ENCODE results near the gene PABPN1L.

Gene PABPN1L

DNA sequence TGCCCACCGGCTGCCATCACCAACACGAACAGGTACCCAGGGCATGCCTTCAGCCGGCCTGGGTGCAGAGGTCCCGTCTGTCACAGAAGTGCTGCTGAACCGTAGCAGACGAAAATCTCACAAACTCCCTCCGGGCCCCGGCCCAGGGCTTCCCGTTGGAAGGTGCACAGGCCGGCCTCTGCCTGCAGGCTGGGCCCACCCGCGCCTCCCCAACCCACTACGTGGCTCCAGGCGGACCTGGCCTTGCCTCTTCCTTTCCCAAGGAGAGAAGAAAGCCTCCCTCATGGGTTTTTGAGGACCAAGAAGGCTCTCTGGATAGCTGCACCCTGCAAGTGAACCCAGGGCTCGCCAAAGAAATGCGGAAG lies 45.5 kb upstream of the PABPN1L start:
- TF ChIP-seq, protein P1, sequence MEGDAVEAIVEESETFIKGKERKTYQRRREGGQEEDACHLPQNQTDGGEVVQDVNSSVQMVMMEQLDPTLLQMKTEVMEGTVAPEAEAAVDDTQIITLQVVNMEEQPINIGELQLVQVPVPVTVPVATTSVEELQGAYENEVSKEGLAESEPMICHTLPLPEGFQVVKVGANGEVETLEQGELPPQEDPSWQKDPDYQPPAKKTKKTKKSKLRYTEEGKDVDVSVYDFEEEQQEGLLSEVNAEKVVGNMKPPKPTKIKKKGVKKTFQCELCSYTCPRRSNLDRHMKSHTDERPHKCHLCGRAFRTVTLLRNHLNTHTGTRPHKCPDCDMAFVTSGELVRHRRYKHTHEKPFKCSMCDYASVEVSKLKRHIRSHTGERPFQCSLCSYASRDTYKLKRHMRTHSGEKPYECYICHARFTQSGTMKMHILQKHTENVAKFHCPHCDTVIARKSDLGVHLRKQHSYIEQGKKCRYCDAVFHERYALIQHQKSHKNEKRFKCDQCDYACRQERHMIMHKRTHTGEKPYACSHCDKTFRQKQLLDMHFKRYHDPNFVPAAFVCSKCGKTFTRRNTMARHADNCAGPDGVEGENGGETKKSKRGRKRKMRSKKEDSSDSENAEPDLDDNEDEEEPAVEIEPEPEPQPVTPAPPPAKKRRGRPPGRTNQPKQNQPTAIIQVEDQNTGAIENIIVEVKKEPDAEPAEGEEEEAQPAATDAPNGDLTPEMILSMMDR (conservative IDR thresholded peaks at IDR 0.05; ENCODE audit: low read depth, low read length), result no peak
- no peak overlapping the region for H3K4me3 ChIP-seq (ENCODE audit: low read depth, low read length)
- DNase-seq (ENCODE audit: low read depth), result no peak

DNA sequence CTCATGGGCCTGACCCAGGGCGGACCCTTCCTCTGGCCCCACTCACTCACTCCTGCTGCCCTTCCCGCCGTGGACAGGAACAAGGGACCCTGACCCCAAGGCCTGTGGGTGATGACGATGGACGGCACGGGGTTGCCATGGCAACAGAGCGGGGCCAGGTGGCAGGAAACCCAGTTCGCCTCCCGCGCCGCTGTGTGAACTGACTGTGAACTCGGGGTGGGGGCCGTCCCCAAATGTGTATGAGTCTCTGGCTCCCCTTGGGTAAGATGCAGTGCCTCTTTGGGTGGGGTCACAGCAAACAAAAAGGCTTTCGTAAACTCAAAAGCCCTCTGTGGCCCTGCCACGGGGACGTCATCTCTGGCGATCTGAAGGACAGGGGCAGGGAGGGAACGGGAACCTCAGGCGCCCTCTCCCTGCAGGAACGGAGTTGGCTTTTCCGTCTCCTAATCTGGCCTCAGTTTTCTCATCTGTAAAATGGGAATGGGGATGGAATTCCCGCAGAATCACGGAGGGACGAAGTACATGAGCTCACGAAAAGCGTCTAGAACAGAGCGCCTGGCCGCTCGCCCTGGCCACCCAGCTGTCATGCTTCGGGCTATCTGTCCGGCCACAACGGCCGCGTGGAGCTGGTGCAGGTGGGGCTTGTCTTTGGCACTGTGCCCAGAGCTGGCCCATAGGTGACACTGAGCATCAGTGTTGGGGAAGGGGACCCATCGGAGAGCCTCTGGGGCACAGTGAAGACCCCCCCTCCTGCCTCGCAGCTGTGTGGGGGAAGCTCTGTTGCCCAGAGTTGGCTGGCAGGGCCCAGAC lies 44.9 kb upstream of the PABPN1L start:
- no peak for DNase-seq (ENCODE audit: low read depth)
- TF ChIP-seq, protein P1 (conservative IDR thresholded peaks at IDR 0.05; ENCODE audit: low read depth, low read length), result no peak
- H3K4me3 ChIP-seq (ENCODE audit: low read depth, low read length), result no peak overlapping the region

DNA sequence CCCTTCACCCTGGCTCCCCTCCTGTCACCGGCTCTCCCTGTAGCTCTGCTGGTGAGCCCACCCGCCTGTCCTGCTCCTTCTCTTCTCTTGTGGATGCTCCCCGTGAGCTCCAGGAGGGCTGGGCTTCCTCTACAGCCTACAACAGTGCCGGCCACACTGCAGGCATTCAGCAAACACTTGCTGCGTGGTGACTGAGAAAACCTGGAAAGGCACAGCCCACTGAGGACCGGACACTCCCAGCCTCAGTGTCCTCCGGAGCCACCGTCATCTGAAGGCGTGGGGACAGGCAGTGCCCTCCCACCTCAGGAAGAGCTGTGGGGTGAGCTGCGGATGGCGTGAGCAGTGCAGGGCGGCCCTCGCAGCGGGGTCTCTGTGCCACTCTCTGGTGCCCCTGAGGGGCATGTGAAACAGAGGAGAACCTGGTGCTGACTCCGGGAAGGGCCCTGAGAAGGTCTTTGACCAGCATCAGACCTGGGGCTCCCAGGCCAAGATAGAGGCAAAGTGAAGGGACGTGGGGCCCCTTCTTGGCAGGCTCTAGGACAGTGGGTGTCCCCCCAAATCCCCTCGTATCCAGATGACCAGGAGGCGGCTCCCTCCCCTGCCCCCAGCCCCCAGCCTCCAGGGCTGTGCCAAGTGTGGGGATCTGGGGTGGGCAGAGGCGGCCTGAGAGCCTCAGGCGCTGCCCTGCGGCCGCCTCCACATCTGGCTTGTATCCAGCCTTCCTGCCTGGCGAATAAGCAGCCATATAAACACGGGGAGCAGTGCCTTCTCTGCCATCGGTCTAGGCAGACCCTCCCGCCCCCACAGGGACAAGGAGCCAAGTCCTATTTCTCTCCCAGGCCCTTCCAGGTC lies 44.0 kb upstream of the PABPN1L start:
- TF ChIP-seq, protein P1 (conservative IDR thresholded peaks at IDR 0.05; ENCODE audit: low read depth, low read length), result no peak
- no peak overlapping the region for H3K4me3 ChIP-seq (ENCODE audit: low read depth, low read length)
- DNase-seq (ENCODE audit: low read depth), result no peak

DNA sequence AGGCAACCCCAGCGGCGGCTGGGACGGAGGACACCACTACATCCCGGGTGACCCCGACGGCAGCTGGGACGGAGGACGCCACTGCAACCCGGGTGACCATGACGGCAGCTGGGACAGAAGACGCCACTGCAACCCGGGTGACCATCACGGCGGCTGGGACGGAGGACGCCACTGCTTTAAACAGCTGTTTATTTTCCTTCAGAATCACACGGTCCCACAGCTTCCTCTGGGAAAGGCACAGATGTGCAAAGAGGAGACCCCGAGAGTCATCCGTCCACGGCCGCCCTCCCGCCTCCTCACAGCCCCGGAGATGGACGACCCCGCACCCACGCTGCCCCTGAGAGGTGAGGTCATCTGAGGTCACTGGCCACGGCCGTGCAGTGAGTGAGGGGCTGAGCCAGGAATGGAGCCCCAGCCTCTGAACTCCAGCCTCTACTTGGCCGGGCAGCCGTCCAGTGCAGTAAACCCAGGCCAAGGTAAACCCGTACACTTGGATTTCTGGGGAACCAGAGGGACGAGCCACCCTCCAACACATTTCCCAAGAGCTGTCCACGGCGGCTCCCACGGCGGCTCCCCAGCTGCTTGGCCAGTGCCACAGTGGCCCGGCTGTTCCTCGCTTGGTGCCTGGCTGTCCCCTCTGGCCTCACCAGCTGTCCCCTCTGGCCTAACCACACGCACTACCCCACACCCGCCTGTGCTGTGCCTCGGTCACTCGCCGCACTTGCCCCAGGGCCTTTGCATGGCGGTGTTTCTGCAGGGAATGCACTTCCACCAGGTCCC lies 43.2 kb upstream of the PABPN1L start:
- DNase-seq (ENCODE audit: low read depth), result no peak
- TF ChIP-seq, protein P1 (conservative IDR thresholded peaks at IDR 0.05; ENCODE audit: low read depth, low read length), result no peak
- no peak overlapping the region for H3K4me3 ChIP-seq (ENCODE audit: low read depth, low read length)

DNA sequence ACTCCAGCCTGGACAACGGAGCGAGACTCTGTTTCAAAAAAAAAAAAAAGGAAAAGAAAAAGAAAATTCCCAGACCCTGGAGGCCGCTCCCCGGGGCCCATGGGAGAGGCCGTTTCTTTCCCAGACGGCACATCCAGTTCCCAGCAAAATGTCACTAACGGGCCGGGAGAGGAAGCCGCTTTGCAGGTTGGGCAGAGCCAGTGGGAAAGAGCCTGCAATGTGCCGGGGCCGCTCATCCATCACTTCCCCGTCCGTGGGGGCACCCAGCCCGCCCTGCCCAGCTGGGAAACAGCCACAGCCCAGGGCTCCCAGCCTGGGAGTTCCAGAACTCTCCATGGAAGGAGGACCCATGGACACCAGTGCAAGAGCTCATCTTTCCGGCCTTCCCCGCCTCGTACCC lies 41.8 kb upstream of the PABPN1L start:
- TF ChIP-seq, protein P1 (conservative IDR thresholded peaks at IDR 0.05; ENCODE audit: low read depth, low read length), result no peak
- DNase-seq (ENCODE audit: low read depth), result no peak
- no peak overlapping the region for H3K4me3 ChIP-seq (ENCODE audit: low read depth, low read length)

DNA sequence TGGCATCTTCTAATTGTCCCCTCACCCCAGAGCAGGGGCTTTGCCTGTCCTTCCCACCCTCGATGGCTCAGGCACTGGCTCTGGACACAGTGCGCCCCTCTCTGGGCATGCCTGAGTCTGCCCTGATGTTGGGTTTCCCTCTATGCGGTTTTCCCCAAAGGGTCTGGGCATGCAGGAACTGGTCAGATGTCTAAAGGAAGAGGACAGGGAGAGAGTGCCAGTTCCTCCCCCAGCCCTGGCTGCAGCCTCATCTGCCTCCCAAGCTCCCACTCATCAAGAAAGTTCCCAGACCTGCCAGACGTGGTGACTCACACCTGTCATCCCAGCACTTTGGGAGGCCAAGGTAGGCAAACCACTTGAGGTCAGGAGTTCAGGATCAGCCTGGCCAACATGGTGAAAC lies 41.3 kb upstream of the PABPN1L start:
- DNase-seq (ENCODE audit: low read depth), result no peak
- H3K4me3 ChIP-seq (ENCODE audit: low read depth, low read length), result no peak overlapping the region
- TF ChIP-seq, protein P1 (conservative IDR thresholded peaks at IDR 0.05; ENCODE audit: low read depth, low read length), result no peak

Measured in choroid plexus epithelial cell (primary cell).